ENCODE measurements around the gene THSD4. TPM values are rescaled to one million over a fixed set of nuclear protein-coding genes. Genes with fewer than 3 reads are reported as not detected.

The THSD4 gene
- total RNA-seq, 1 donor = 15.6 TPM

- Histone ChIP-seq H3K36me3 (ENCODE audit: insufficient read depth, low read length) (no peaks in the 10 kb centered on the region), H4K20me1 (ENCODE audit: insufficient read depth, low read length) (no peaks in the 10 kb centered on the region), H3K9me3 (ENCODE audit: low read depth, low read length) (no peaks in the 10 kb centered on the region), H3K27me3 (ENCODE audit: insufficient read depth, low read length) (no peaks in the 10 kb centered on the region), H3K27ac (ENCODE audit: low read depth, low read length) (no peak overlapping the region), H3K79me2 (ENCODE audit: insufficient read depth, low read length) (no peaks in the 10 kb centered on the region), H3K4me3 (ENCODE audit: insufficient read depth, low read length) (no peak overlapping the region), H2AFZ (ENCODE audit: low read length) (no peak overlapping the region), H3K4me1 (ENCODE audit: insufficient read depth, low read length) (peaks cover 3% of the 10 kb centered on the region), H3K4me2 (ENCODE audit: insufficient read depth, low read length) (peak overlapping the region; percentile 43)
- TF ChIP-seq, protein P1, sequence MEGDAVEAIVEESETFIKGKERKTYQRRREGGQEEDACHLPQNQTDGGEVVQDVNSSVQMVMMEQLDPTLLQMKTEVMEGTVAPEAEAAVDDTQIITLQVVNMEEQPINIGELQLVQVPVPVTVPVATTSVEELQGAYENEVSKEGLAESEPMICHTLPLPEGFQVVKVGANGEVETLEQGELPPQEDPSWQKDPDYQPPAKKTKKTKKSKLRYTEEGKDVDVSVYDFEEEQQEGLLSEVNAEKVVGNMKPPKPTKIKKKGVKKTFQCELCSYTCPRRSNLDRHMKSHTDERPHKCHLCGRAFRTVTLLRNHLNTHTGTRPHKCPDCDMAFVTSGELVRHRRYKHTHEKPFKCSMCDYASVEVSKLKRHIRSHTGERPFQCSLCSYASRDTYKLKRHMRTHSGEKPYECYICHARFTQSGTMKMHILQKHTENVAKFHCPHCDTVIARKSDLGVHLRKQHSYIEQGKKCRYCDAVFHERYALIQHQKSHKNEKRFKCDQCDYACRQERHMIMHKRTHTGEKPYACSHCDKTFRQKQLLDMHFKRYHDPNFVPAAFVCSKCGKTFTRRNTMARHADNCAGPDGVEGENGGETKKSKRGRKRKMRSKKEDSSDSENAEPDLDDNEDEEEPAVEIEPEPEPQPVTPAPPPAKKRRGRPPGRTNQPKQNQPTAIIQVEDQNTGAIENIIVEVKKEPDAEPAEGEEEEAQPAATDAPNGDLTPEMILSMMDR (IDR thresholded peaks at IDR 0.05; ENCODE audit: extremely low read depth, low read depth, low read length) = peak; percentile 92
- DNase-seq (ENCODE audit: insufficient read length, low spot score, missing footprints) = peak; percentile 94
Measured at GRCh38 chr15:71800835-71801745, 685.8 kb downstream of the THSD4 start.

GRCh38 chr15:71801935-71802655, 686.8 kb downstream of the THSD4 start:
- H3K79me2 ChIP-seq (ENCODE audit: insufficient read depth, low read length) = no peaks in the 10 kb centered on the region
- no peak overlapping the region for H3K4me3 ChIP-seq (ENCODE audit: insufficient read depth, low read length)
- TF ChIP-seq, protein P1 (IDR thresholded peaks at IDR 0.05; ENCODE audit: extremely low read depth, low read depth, low read length) = no peak
- no peaks in the 10 kb centered on the region for H3K36me3 ChIP-seq (ENCODE audit: insufficient read depth, low read length)
- no peak overlapping the region for H3K4me2 ChIP-seq (ENCODE audit: insufficient read depth, low read length)
- no peaks in the 10 kb centered on the region for H3K27me3 ChIP-seq (ENCODE audit: insufficient read depth, low read length)
- H3K4me1 ChIP-seq (ENCODE audit: insufficient read depth, low read length) = peaks cover 6% of the 10 kb centered on the region
- no peak overlapping the region for H3K27ac ChIP-seq (ENCODE audit: low read depth, low read length)
- H4K20me1 ChIP-seq (ENCODE audit: insufficient read depth, low read length) = no peaks in the 10 kb centered on the region
- H3K9me3 ChIP-seq (ENCODE audit: low read depth, low read length) = no peaks in the 10 kb centered on the region
- H2AFZ ChIP-seq (ENCODE audit: low read length) = no peak overlapping the region
- peak; percentile 68 for DNase-seq (ENCODE audit: insufficient read length, low spot score, missing footprints)

- Histone ChIP-seq H4K20me1 (ENCODE audit: insufficient read depth, low read length) (no peaks in the 10 kb centered on the region), H3K27ac (ENCODE audit: low read depth, low read length) (no peak overlapping the region), H3K79me2 (ENCODE audit: insufficient read depth, low read length) (no peaks in the 10 kb centered on the region), H3K9me3 (ENCODE audit: low read depth, low read length) (no peaks in the 10 kb centered on the region), H3K4me3 (ENCODE audit: insufficient read depth, low read length) (no peak overlapping the region), H3K27me3 (ENCODE audit: insufficient read depth, low read length) (no peaks in the 10 kb centered on the region), H2AFZ (ENCODE audit: low read length) (no peak overlapping the region), H3K4me2 (ENCODE audit: insufficient read depth, low read length) (no peak overlapping the region), H3K4me1 (ENCODE audit: insufficient read depth, low read length) (peaks cover 13% of the 10 kb centered on the region), H3K36me3 (ENCODE audit: insufficient read depth, low read length) (no peaks in the 10 kb centered on the region)
- TF ChIP-seq, protein P1 (IDR thresholded peaks at IDR 0.05; ENCODE audit: extremely low read depth, low read depth, low read length) = peak; percentile 29
- peak; percentile 21 for DNase-seq (ENCODE audit: insufficient read length, low spot score, missing footprints)
Measured at GRCh38 chr15:71802770-71803169, 687.5 kb downstream of the THSD4 start.

DNA sequence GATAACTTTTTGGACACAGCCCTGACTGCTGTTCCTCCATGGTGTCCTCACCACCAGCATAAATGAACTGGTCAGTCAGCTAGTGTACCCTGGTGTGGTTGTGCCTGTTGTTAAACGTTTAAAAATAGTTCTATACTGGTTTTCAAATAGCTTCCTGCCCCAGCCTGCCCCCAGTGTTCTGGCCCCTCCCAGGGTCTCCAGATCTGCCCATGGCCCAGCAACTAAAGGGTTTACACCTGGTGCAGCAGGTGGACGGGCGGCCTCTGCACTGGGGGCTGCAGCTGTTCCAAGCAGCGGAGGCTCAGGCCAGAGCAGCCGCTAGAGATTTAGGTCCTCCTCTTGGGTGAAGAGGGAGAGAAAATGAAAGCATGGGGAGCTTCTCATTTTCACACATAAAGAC, 689.0 kb downstream of the THSD4 start:
- TF ChIP-seq, protein P1 (IDR thresholded peaks at IDR 0.05; ENCODE audit: extremely low read depth, low read depth, low read length) = no peak
- no peak overlapping the region for H2AFZ ChIP-seq (ENCODE audit: low read length)
- H3K4me1 ChIP-seq (ENCODE audit: insufficient read depth, low read length) = peaks cover 17% of the 10 kb centered on the region
- H3K79me2 ChIP-seq (ENCODE audit: insufficient read depth, low read length) = no peaks in the 10 kb centered on the region
- H3K36me3 ChIP-seq (ENCODE audit: insufficient read depth, low read length) = no peaks in the 10 kb centered on the region
- H3K27ac ChIP-seq (ENCODE audit: low read depth, low read length) = no peak overlapping the region
- peak; percentile 66 for DNase-seq (ENCODE audit: insufficient read length, low spot score, missing footprints)
- H3K4me3 ChIP-seq (ENCODE audit: insufficient read depth, low read length) = no peak overlapping the region
- no peaks in the 10 kb centered on the region for H3K9me3 ChIP-seq (ENCODE audit: low read depth, low read length)
- peaks cover 6% of the 10 kb centered on the region for H3K27me3 ChIP-seq (ENCODE audit: insufficient read depth, low read length)
- H4K20me1 ChIP-seq (ENCODE audit: insufficient read depth, low read length) = no peaks in the 10 kb centered on the region
- no peak overlapping the region for H3K4me2 ChIP-seq (ENCODE audit: insufficient read depth, low read length)
